IgD-negative memory B cell (primary cell): ENCODE measurements around the gene FSTL1. TPM values are rescaled to one million over a fixed set of nuclear protein-coding genes. Genes with fewer than 3 reads are reported as not detected.

ENCODE experiments used
- H3K27ac Mint-ChIP-seq, 3 donors: one replicate each; pipeline ENCODE4 v1.8.0; 2020 to 2022; ENCODE audit warnings: mild to moderate bottlenecking in 3 of 3, mixed read lengths in 3 of 3, moderate library complexity in 1 of 3
- H3K27me3 Mint-ChIP-seq: one replicate; pipeline ENCODE4 v1.8.0; 2021; ENCODE audit warnings: mixed read lengths
- H3K36me3 Mint-ChIP-seq: one replicate; pipeline ENCODE4 v1.8.0; 2020; ENCODE audit warnings: mild to moderate bottlenecking, mixed read lengths
- H3K4me1 Mint-ChIP-seq, 3 donors: one replicate each; pipeline ENCODE4 v1.8.0; 2020 to 2022; ENCODE audit warnings: mixed read lengths in 3 of 3, mild to moderate bottlenecking in 1 of 3
- H3K4me3 Mint-ChIP-seq, 4 donors: one replicate each; pipeline ENCODE4 v1.8.0; 2020 to 2022; ENCODE audit warnings: mild to moderate bottlenecking in 4 of 4, mixed read lengths in 4 of 4, moderate library complexity in 3 of 4
- H3K9me3 Mint-ChIP-seq, 3 donors: one replicate each; pipeline ENCODE4 v1.8.0; 2020 to 2021; ENCODE audit warnings: mixed read lengths in 3 of 3, mild to moderate bottlenecking in 1 of 3
- polyA plus RNA-seq: library from polyadenylated mRNA; unstranded; fragments of 300-500 nt; fragmentation: Illumina TruSeq; gene quantifications from one replicate; pipeline ENCODE4 v1.2.3, GENCODE V29; 2021

The FSTL1 gene
- polyA plus RNA-seq, 1 donor from 2014 or later = not detected

DNA sequence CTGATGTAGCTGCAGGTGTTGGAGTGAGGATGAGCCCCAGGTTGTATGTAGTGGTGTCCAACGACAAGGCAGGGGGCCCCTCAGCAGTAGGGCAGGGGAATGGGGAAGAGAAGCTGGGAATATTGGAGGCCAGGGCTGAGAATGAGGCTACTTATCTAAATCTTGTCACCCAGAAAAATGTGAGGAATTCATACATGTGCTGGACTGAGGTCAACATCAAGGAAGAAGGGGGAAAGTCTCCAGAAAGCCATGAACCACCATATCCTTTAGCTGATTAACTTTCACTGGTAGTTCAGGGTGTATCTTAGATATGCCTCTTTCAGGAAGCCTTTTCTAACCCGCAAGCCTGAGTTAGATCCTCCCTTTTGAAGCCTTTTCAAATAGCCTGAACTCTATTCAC, 22.6 kb upstream of the FSTL1 start:
- peaks cover 2% of the 10 kb centered on the region for H3K36me3 Mint-ChIP-seq
- H3K27me3 Mint-ChIP-seq = peaks cover 15% of the 10 kb centered on the region
- H3K4me3 Mint-ChIP-seq = no peak overlapping the region
- peak overlapping the region in 1 of 3 donors; percentile 51 for H3K27ac Mint-ChIP-seq
- peaks cover 0 to 1% (median 0%) of the 10 kb centered on the region in 3 donors for H3K9me3 Mint-ChIP-seq
- H3K4me1 Mint-ChIP-seq = peaks cover 0 to 1% (median 0%) of the 10 kb centered on the region in 3 donors

- Mint-ChIP-seq H3K4me1 (peaks cover 0 to 1% (median 0%) of the 10 kb centered on the region in 3 donors), H3K9me3 (peaks cover 0 to 3% (median 0%) of the 10 kb centered on the region in 3 donors), H3K36me3 (peaks cover 2% of the 10 kb centered on the region), H3K27ac (no peak overlapping the region), H3K4me3 (no peak overlapping the region), H3K27me3 (peaks cover 15% of the 10 kb centered on the region)
Measured at GRCh38 chr3:120472121-120472844, 21.5 kb upstream of the FSTL1 start.

DNA sequence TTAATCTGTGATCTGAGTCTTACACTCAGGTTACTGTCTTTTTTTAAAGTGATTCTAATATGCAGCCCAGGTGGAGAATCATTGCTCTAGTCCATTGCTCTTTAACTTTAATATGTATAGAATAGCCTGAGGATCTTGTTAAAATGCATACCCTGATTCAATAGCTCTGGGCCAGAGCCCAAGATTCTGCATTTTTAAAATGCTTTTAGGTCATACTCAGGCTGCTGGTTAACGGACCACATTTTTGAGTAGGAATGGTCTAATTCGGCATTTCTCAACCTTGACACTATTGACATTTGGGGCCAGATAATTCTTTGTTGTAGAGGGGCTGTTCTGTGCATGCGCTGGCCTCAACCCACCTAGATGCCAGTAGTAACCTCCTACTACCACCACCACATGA, 20.9 kb upstream of the FSTL1 start:
- peaks cover under 1% of the 10 kb centered on the region for H3K36me3 Mint-ChIP-seq
- H3K27ac Mint-ChIP-seq = no peak overlapping the region
- peaks cover 0 to 3% (median 0%) of the 10 kb centered on the region in 3 donors for H3K9me3 Mint-ChIP-seq
- H3K4me1 Mint-ChIP-seq = peaks cover 0 to 1% (median 0%) of the 10 kb centered on the region in 3 donors
- H3K27me3 Mint-ChIP-seq = peaks cover 11% of the 10 kb centered on the region
- no peak overlapping the region for H3K4me3 Mint-ChIP-seq

- no peak overlapping the region for H3K27ac Mint-ChIP-seq
- H3K4me1 Mint-ChIP-seq = peaks cover 0 to under 1% (median 0%) of the 10 kb centered on the region in 3 donors
- H3K4me3 Mint-ChIP-seq = no peak overlapping the region
- H3K9me3 Mint-ChIP-seq = peaks cover 0 to 3% (median 0%) of the 10 kb centered on the region in 3 donors
- H3K36me3 Mint-ChIP-seq = no peaks in the 10 kb centered on the region
- H3K27me3 Mint-ChIP-seq = peaks cover 11% of the 10 kb centered on the region
Measured at GRCh38 chr3:120470870-120471269, 20.1 kb upstream of the FSTL1 start.

DNA sequence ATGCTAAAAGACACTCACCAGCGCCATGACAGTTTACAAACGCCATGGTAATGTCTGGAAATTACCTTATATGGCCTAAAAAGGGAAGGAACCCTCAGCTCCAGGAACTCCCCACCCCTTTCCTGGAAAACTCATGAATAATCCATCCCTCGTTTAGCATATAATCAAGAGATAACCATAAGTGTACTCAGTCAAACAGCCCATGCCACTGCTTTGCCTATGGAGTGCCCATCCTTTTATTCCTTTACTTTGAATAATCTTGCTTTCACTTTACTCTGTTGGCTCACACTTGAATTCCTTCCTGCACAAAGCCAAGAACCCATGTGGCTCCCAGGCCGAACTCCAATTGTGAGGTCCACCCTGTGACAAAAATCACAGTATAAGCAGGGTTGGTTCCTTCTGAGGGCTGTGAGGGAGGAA, 19.1 kb upstream of the FSTL1 start:
- Mint-ChIP-seq H3K4me1 (no peaks in the 10 kb centered on the region), H3K9me3 (peaks cover 0 to 3% (median 0%) of the 10 kb centered on the region in 3 donors), H3K27ac (no peak overlapping the region), H3K36me3 (no peaks in the 10 kb centered on the region), H3K27me3 (peaks cover 6% of the 10 kb centered on the region), H3K4me3 (no peak overlapping the region)

- peaks cover 6% of the 10 kb centered on the region for H3K27me3 Mint-ChIP-seq
- H3K36me3 Mint-ChIP-seq = no peaks in the 10 kb centered on the region
- no peaks in the 10 kb centered on the region for H3K4me1 Mint-ChIP-seq
- H3K27ac Mint-ChIP-seq = no peak overlapping the region
- no peak overlapping the region for H3K4me3 Mint-ChIP-seq
- H3K9me3 Mint-ChIP-seq = peaks cover 0 to 3% (median 0%) of the 10 kb centered on the region in 3 donors
Measured at GRCh38 chr3:120469440-120469839, 18.6 kb upstream of the FSTL1 start.

DNA sequence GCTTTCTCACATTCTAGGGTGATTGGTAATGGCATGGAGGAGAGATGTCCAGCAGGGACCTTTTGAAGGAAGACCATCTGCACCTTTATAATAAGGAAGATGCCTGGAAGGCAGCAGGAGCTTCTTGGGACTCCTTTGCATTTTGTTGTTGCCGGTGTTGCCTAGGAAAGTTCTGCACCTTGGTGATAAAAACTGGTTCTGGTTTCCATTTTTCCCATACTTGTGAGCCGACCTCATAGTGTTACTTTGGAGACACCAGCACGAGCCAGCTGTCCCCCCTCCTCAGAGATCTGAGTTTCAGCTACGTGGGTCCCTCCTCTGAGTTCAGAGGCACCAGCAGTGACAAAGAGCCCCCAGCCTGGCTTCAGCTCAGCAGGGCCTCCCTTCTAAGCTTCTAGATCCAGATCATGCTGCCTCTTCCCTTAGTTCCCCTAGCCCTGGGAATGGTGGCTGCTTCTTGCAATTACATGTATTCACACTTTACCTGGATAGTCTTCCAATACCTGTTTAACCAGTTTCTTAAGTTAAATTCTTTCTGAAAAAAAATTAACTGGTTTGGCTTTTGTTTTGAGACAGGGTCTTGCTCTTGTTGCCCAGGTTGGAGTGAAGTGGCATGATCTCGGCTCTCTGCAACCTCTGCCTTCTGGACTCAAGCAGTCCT, 18.0 kb upstream of the FSTL1 start:
- H3K27me3 Mint-ChIP-seq = peaks cover 6% of the 10 kb centered on the region
- H3K36me3 Mint-ChIP-seq = no peaks in the 10 kb centered on the region
- peaks cover 0 to 3% (median 0%) of the 10 kb centered on the region in 3 donors for H3K9me3 Mint-ChIP-seq
- no peaks in the 10 kb centered on the region for H3K4me1 Mint-ChIP-seq
- no peak overlapping the region for H3K4me3 Mint-ChIP-seq
- H3K27ac Mint-ChIP-seq = no peak overlapping the region

DNA sequence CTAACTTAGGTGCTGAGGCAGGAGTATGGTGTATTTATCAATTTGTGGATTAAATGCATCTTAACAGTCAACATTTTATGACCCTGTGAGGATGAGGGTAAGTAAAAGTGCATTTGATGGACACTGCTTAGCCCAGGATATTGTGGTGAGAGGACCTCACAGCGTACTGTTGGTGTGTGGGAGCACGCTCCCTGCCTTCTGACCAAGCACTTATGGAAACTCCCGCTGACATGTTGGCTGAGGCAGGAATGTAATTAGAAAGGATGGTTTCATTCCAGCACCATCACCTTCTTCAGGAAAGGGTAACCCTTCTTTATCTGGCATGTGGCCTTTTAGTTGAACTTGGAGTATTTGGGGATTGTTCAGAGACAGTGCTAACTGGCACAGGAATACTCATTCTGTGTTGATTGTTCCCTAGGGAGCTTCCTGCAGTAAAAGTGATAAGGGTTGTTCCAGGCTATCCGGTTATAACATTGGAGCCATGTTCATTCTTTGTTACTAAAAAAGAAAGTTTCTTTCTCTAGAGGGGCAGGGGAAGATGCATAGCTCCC, 11.7 kb upstream of the FSTL1 start:
- Mint-ChIP-seq H3K36me3 (no peaks in the 10 kb centered on the region), H3K4me1 (peaks cover 0 to 2% (median 0%) of the 10 kb centered on the region in 3 donors), H3K9me3 (peaks cover 0 to 2% (median 0%) of the 10 kb centered on the region in 3 donors), H3K4me3 (no peak overlapping the region), H3K27ac (no peak overlapping the region), H3K27me3 (peaks cover 1% of the 10 kb centered on the region)

GRCh38 chr3:120461416-120461815, 10.6 kb upstream of the FSTL1 start:
- peaks cover 0 to 2% (median 0%) of the 10 kb centered on the region in 3 donors for H3K9me3 Mint-ChIP-seq
- H3K4me3 Mint-ChIP-seq = no peak overlapping the region
- no peak overlapping the region for H3K27ac Mint-ChIP-seq
- H3K36me3 Mint-ChIP-seq = no peaks in the 10 kb centered on the region
- peaks cover 0 to 2% (median 0%) of the 10 kb centered on the region in 3 donors for H3K4me1 Mint-ChIP-seq
- peaks cover 1% of the 10 kb centered on the region for H3K27me3 Mint-ChIP-seq

- Mint-ChIP-seq H3K9me3 (peaks cover 0 to 2% (median 0%) of the 10 kb centered on the region in 3 donors), H3K27me3 (peaks cover 1% of the 10 kb centered on the region), H3K4me3 (no peak overlapping the region), H3K36me3 (no peaks in the 10 kb centered on the region), H3K4me1 (peaks cover 0 to 2% (median 0%) of the 10 kb centered on the region in 3 donors), H3K27ac (no peak overlapping the region)
Measured at GRCh38 chr3:120460862-120461261, 10.1 kb upstream of the FSTL1 start.

GRCh38 chr3:120460181-120460790, 9.5 kb upstream of the FSTL1 start:
- H3K36me3 Mint-ChIP-seq = no peaks in the 10 kb centered on the region
- H3K4me3 Mint-ChIP-seq = no peak overlapping the region
- H3K27ac Mint-ChIP-seq = no peak overlapping the region
- peaks cover 0 to 2% (median 0%) of the 10 kb centered on the region in 3 donors for H3K9me3 Mint-ChIP-seq
- H3K27me3 Mint-ChIP-seq = peaks cover 1% of the 10 kb centered on the region
- H3K4me1 Mint-ChIP-seq = peaks cover 0 to 2% (median 0%) of the 10 kb centered on the region in 3 donors

DNA sequence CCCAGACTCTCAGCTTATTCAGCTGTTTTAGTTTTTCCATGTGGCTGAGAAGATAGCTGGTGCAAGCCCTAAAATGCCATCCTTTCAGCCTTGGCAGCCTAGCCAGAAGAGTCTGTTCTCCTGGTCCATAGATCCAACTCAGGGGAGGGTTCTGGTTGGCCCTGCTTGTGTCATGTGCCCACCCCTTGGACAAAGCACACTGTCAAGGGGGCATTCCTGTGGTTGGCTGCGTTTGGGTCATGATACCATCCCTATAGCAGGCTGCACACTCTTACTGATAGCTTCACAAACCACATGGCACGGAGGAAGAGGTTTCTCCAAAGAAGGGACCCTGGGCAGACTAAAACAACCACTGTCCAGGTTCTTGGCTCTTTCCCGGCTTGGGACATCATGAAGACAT, 8.4 kb upstream of the FSTL1 start:
- H3K4me1 Mint-ChIP-seq = peaks cover 0 to 2% (median 0%) of the 10 kb centered on the region in 3 donors
- H3K4me3 Mint-ChIP-seq = no peak overlapping the region
- H3K9me3 Mint-ChIP-seq = peaks cover 0 to 4% (median 3%) of the 10 kb centered on the region in 3 donors
- no peak overlapping the region for H3K27ac Mint-ChIP-seq
- no peaks in the 10 kb centered on the region for H3K36me3 Mint-ChIP-seq
- peaks cover 1% of the 10 kb centered on the region for H3K27me3 Mint-ChIP-seq

DNA sequence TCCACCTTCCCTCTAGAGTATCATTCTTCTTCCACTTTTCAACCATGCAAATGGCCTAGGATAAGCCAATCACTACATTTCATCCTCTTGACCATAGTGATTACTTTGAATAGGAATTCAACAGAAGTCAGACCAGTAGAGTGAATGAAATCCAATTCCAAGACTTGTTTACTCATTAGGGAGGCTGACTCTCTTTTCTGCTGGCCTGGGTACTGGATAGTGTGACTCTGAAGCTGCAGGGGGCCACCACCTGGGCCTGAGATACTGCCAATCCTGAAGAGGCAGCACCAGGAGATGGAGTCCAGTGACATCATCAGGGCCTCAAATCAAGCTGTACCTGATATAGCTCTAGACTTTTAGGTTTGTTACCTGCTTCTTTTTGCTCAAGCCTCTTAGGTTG, 7.0 kb upstream of the FSTL1 start:
- H3K4me3 Mint-ChIP-seq = no peak overlapping the region
- H3K4me1 Mint-ChIP-seq = peaks cover 0 to 2% (median 2%) of the 10 kb centered on the region in 3 donors
- peaks cover 3 to 7% (median 4%) of the 10 kb centered on the region in 3 donors for H3K9me3 Mint-ChIP-seq
- H3K27ac Mint-ChIP-seq = no peak overlapping the region
- peaks cover 4% of the 10 kb centered on the region for H3K27me3 Mint-ChIP-seq
- no peaks in the 10 kb centered on the region for H3K36me3 Mint-ChIP-seq

GRCh38 chr3:120454076-120454689, 3.4 kb upstream of the FSTL1 start:
- no peak overlapping the region for H3K4me3 Mint-ChIP-seq
- peaks cover 25% of the 10 kb centered on the region for H3K27me3 Mint-ChIP-seq
- H3K27ac Mint-ChIP-seq = no peak overlapping the region
- peaks cover 4 to 14% (median 8%) of the 10 kb centered on the region in 3 donors for H3K4me1 Mint-ChIP-seq
- peaks cover 4 to 7% (median 5%) of the 10 kb centered on the region in 3 donors for H3K9me3 Mint-ChIP-seq
- H3K36me3 Mint-ChIP-seq = peaks cover 6% of the 10 kb centered on the region
